NCI-H526 (cell line): ENCODE data around the gene SIGLECL1.

Experiments used
- DNase-seq, 2 experiments: peaks; one replicate each; lab custom pipeline; 2025; lab: John Stamatoyannopoulos, UW

The SIGLECL1 gene

GRCh38 chr19:51296336-51297093 lies 45.6 kb downstream of the SIGLECL1 start:
- DNase-seq = peak in 1 of 2 experiments; percentile 15

GRCh38 chr19:51297406-51297805 lies 46.5 kb downstream of the SIGLECL1 start:
- DNase-seq = no peak

GRCh38 chr19:51301266-51301665 lies 50.4 kb downstream of the SIGLECL1 start:
- DNase-seq = no peak

- DNase-seq = no peak
Measured at GRCh38 chr19:51305479-51305878, 54.6 kb downstream of the SIGLECL1 start.

GRCh38 chr19:51311351-51312257 lies 60.7 kb downstream of the SIGLECL1 start, which contains the start of gene IGLON5:
Gene IGLON5, plus strand, starts transcription at chr19:51311644. Its CDS starts 204 bp downstream, at chr19:51311848.
- no peak for DNase-seq

GRCh38 chr19:51316688-51317087 lies 65.8 kb downstream of the SIGLECL1 start:
- no peak for DNase-seq

- DNase-seq = no peak
Measured at GRCh38 chr19:51317376-51317775, 66.5 kb downstream of the SIGLECL1 start.

- DNase-seq = no peak
Measured at GRCh38 chr19:51317968-51318367, 67.1 kb downstream of the SIGLECL1 start.
